Coronary artery (tissue), 2 donors: ENCODE results near the gene PIGU.

Experiments
- DNase-seq: peaks from one replicate; pipeline ENCODE4 v3.0.0-alpha.2; 2017; ENCODE audit warnings: low spot score
- H3K27ac ChIP-seq, 2 donors: fragments of 200-600 bp; sonication (generic); one replicate each; pipeline ENCODE4 v1.5.1; 2016 to 2019
- H3K4me3 ChIP-seq: fragments of 200-600 bp; sonication (generic); 2 replicates; pipeline ENCODE4 v1.5.1; 2016; ENCODE audit warnings: mild to moderate bottlenecking, moderate library complexity
- CTCF ChIP-seq: fragments of 200-600 bp; sonication (generic); IDR thresholded peaks from one replicate; pipeline ENCODE4 v1.5.1; 2019; ENCODE audit warnings: antibody characterized with exemption

Gene PIGU

DNA sequence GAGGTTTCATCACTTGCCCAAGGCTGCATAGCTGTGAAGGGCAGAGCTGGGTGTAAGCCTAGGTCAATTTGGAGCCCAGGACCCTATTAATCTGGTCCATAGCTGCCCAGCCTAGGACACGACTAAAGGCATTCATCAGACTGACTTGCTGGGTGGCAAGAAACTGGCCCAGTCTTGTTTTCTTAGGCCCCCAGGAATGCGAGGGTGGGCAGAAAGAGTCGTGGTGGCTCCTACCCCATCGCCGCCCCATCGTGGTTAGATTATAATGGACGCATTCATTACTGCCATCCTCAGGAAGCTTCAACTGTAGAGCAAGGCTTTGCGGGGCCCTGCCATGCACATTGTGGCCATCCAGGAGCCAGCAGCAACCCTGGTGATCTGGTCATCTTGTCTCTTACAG, 144.6 kb downstream of the PIGU start:
- no peak overlapping the region for H3K27ac ChIP-seq

GRCh38 chr20:34531608-34532265, 145.2 kb downstream of the PIGU start:
- DNase-seq, result no peak
- no peak overlapping the region for H3K27ac ChIP-seq

More for the DNA sequence above, 144.6 kb downstream of the PIGU start:
- no peak for DNase-seq
- H3K4me3 ChIP-seq, result no peak overlapping the region
- no peak for TF ChIP-seq CTCF

GRCh38 chr20:34530342-34530741, 146.6 kb downstream of the PIGU start:
- H3K4me3 ChIP-seq, result no peak overlapping the region
- TF ChIP-seq CTCF, result no peak
- no peak for DNase-seq
- H3K27ac ChIP-seq, result peak overlapping the region in 1 of 2 donors; percentile 19

More at GRCh38 chr20:34531608-34532265, 145.2 kb downstream of the PIGU start:
- H3K4me3 ChIP-seq, result no peak overlapping the region
- no peak for TF ChIP-seq CTCF

GRCh38 chr20:34529742-34530141, 147.2 kb downstream of the PIGU start:
- Histone ChIP-seq H3K4me3 (no peak overlapping the region), H3K27ac (peak overlapping the region in 1 of 2 donors; percentile 19)
- no peak for DNase-seq
- no peak for TF ChIP-seq CTCF

- H3K27ac ChIP-seq, result peak overlapping the region in 1 of 2 donors; percentile 48
- DNase-seq, result no peak
- no peak for TF ChIP-seq CTCF
- no peak overlapping the region for H3K4me3 ChIP-seq
These were observed 148.0 kb downstream of the PIGU start for GRCh38 chr20:34528921-34529297.

DNA sequence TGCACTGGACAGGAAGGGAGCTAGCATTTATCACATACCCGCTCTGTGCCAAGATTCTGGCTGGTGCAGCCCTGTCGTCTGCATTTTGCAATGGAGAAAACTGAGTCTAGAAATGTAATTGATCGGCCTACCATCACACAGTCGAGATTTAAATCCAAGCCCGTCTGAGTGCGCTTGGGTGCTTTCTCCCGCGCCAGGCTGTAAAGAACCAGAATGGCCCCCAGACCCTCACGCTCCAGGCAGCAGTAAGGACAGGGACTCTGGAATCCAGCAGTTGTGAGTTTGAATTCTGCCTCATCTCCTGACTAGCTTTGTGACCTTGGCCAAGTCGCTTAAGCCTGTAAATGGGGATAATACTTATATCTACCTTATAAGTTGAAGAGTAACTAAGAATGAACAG, 149.9 kb downstream of the PIGU start:
- Histone ChIP-seq H3K4me3 (no peak overlapping the region), H3K27ac (peak overlapping the region in 1 of 2 donors; percentile 23)
- no peak for DNase-seq
- no peak for TF ChIP-seq CTCF

DNA sequence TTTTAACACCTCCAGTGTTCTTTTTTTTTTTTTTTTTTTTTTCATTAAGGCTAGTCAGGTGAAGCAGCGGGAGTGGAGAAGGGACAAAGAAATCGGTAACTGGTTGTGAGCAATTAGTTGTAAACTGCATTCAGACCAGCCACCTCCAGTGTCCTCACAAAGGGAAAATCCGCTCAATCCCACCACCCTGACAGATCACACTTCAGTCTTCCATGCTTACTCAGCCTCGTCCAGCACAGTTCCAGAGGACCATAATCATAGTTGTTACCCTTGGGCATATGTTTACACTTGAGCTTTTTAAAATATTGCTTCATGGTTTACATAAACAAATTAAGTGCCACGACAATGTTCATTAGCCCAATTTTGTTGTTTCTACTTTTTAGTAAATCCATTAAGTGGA, 150.4 kb downstream of the PIGU start:
- no peak overlapping the region for H3K4me3 ChIP-seq
- H3K27ac ChIP-seq, result peak overlapping the region; percentile 10 to 87
- TF ChIP-seq CTCF, result no peak
- DNase-seq, result no peak
